H1 (cell line): ENCODE measurements around the gene RNF41. TPM values are rescaled to one million over a fixed set of nuclear protein-coding genes. Genes with fewer than 3 reads are reported as not detected.
"Not testable (repeated sequence)": the region's sequence is repeated elsewhere in the genome, so short reads cannot be mapped to it uniquely, and the experiment has no call there.

Source experiments
- CTCF ChIA-PET: fragments of 300-600 bp; sonication (Branson Sonifier 250); formaldehyde crosslinking; loops from one replicate; lab custom pipeline; 2021; ENCODE audit not compliant: partially characterized antibody; lab: Charles Lee
- POLR2A ChIA-PET: fragments of 300-600 bp; sonication (Branson Sonifier 250); formaldehyde crosslinking; loops from one replicate; lab custom pipeline; 2021; ENCODE audit warnings: inconsistent platforms; ENCODE audit not compliant: partially characterized antibody; lab: Charles Lee
- DNase-seq, 2 experiments: peaks; one replicate each; pipeline versions ENCODE4 v3.0.0 to v3.0.0-alpha.2; 2010 to 2022; ENCODE audit warnings: low spot score in 2 of 2, low read depth in 1 of 2, mixed read lengths in 1 of 2
- FAIRE-seq: peaks from 2 replicates; lab custom pipeline; 2011; peaks lifted over from hg19 to GRCh38; lab: Jason Lieb, UNC
- H2AFZ ChIP-seq: 2 replicates; pipeline ENCODE4 v1.8.1; 2012; ENCODE audit warnings: low read length, inconsistent platforms
- H2AK5ac ChIP-seq: 2 replicates; pipeline ENCODE4 v1.6.1; 2013; ENCODE audit warnings: low read depth, low read length
- H2BK120ac ChIP-seq: replicated peaks from 2 replicates; pipeline ENCODE3; 2013; ENCODE audit warnings: low read depth, low read length, inconsistent platforms
- H2BK12ac ChIP-seq: 2 replicates; pipeline ENCODE4 v1.6.1; 2013; ENCODE audit warnings: low read depth, low read length
- H2BK15ac ChIP-seq: 2 replicates; pipeline ENCODE4 v1.6.1; 2013; ENCODE audit warnings: low read length
- H2BK20ac ChIP-seq: 2 replicates; pipeline ENCODE4 v1.6.1; 2013; ENCODE audit warnings: low read length
- H2BK5ac ChIP-seq: 2 replicates; pipeline ENCODE4 v1.6.1; 2013; ENCODE audit warnings: low read depth, low read length
- H3K14ac ChIP-seq: 2 replicates; pipeline ENCODE4 v1.6.1; 2013; ENCODE audit warnings: inconsistent platforms; ENCODE audit not compliant: insufficient read length
- H3K18ac ChIP-seq: 2 replicates; pipeline ENCODE4 v1.6.1; 2013; ENCODE audit warnings: low read length; ENCODE audit errors: extremely low read depth
- H3K23ac ChIP-seq: 2 replicates; pipeline ENCODE4 v1.6.1; 2013; ENCODE audit warnings: inconsistent platforms; ENCODE audit not compliant: insufficient read length
- H3K23me2 ChIP-seq: 2 replicates; pipeline ENCODE4 v1.6.1; 2013; ENCODE audit warnings: low read depth, low read length
- H3K27ac ChIP-seq: 2 replicates; pipeline ENCODE4 v1.6.1; 2011; ENCODE audit warnings: low read depth, low read length, inconsistent platforms
- H3K27me3 ChIP-seq, 4 experiments: replicated peaks in 1 of 4; 1 replicate in 1 of 4; 2 replicates in 3 of 4; pipeline versions ENCODE4 v1.6.1 to v1.8.1; 2011 to 2013; ENCODE audit warnings: low read length in 3 of 4, mild to moderate bottlenecking in 3 of 4, inconsistent platforms in 2 of 4, mixed read lengths in 2 of 4, moderate library complexity in 1 of 4; ENCODE audit not compliant: control insufficient read depth in 3 of 4, insufficient read depth in 3 of 4; ENCODE audit errors: extremely low read depth in 1 of 4
- H3K36me3 ChIP-seq, 4 experiments: 2 replicates each; pipeline versions ENCODE4 v1.6.1 to v1.8.1; 2011 to 2013; ENCODE audit warnings: mild to moderate bottlenecking in 4 of 4, low read length in 3 of 4, moderate library complexity in 2 of 4, control low read depth in 1 of 4, inconsistent platforms in 1 of 4; ENCODE audit not compliant: insufficient read depth in 4 of 4, control insufficient read depth in 2 of 4
- H3K4ac ChIP-seq: replicated peaks from 2 replicates; pipeline ENCODE3; 2013; ENCODE audit warnings: low read length, low read depth, mixed read lengths, inconsistent platforms; ENCODE audit not compliant: insufficient read length
- H3K4me1 ChIP-seq, 4 experiments: replicated peaks in 1 of 4; 1 replicate in 1 of 4; 2 replicates in 3 of 4; pipeline versions ENCODE4 v1.6.1 to v1.8.1; 2011 to 2013; ENCODE audit warnings: low read length in 3 of 4, inconsistent platforms in 2 of 4, mixed read lengths in 1 of 4; ENCODE audit not compliant: insufficient read depth in 4 of 4, control insufficient read depth in 3 of 4
- H3K4me2 ChIP-seq, 2 experiments: 2 replicates each; pipeline versions ENCODE4 v1.6.1 to v1.8.1; 2011 to 2013; ENCODE audit warnings: low read depth in 2 of 2, low read length in 2 of 2, control low read depth in 1 of 2, inconsistent platforms in 1 of 2, mild to moderate bottlenecking in 1 of 2; ENCODE audit not compliant: insufficient read depth in 1 of 2
- H3K4me3 ChIP-seq, 4 experiments: fragments of 200-600, 300-600 bp in 1 of 4; sonication (generic), shearing (Covaris generic), sonication (Bioruptor Twin) in 1 of 4; 2 replicates each; pipeline versions ENCODE4 v1.5.1 to v1.8.1; 2011 to 2016; ENCODE audit warnings: low read length in 4 of 4, low read depth in 3 of 4, control low read depth in 2 of 4, inconsistent platforms in 2 of 4, mild to moderate bottlenecking in 2 of 4, mixed read lengths in 1 of 4, moderate library complexity in 1 of 4; ENCODE audit not compliant: insufficient read depth in 2 of 4; ENCODE audit errors: extremely low read depth in 1 of 4
- H3K56ac ChIP-seq: replicated peaks from 2 replicates; pipeline ENCODE3; 2013; ENCODE audit warnings: low read depth, mild to moderate bottlenecking, mixed read lengths, low read length, inconsistent platforms; ENCODE audit not compliant: insufficient read length
- H3K79me1 ChIP-seq: 2 replicates; pipeline ENCODE4 v1.6.1; 2013; ENCODE audit warnings: low read depth, low read length, control low read depth
- H3K79me2 ChIP-seq, 2 experiments: 2 replicates each; pipeline versions ENCODE4 v1.6.1 to v1.8.1; 2012 to 2013; ENCODE audit warnings: low read length in 2 of 2, mild to moderate bottlenecking in 2 of 2, inconsistent platforms in 1 of 2; ENCODE audit not compliant: insufficient read depth in 2 of 2, control insufficient read depth in 1 of 2
- H3K9ac ChIP-seq, 4 experiments: replicated peaks in 1 of 4; 1 replicate in 1 of 4; 2 replicates in 3 of 4; pipeline versions ENCODE4 v1.6.1 to v1.8.1; 2011 to 2013; ENCODE audit warnings: low read depth in 3 of 4, low read length in 3 of 4, control low read depth in 2 of 4, mild to moderate bottlenecking in 2 of 4, moderate library complexity in 2 of 4, inconsistent platforms in 1 of 4; ENCODE audit errors: extremely low read depth in 1 of 4
- H3K9me3 ChIP-seq, 2 experiments: 2 replicates each; pipeline versions ENCODE4 v1.6.1 to v1.8.1; 2012 to 2013; ENCODE audit warnings: mild to moderate bottlenecking in 2 of 2, moderate library complexity in 2 of 2, control low read depth in 1 of 2, inconsistent platforms in 1 of 2, low read depth in 1 of 2, low read length in 1 of 2, mixed read lengths in 1 of 2; ENCODE audit not compliant: insufficient read depth in 2 of 2
- H4K20me1 ChIP-seq, 2 experiments: replicated peaks in 1 of 2; 2 replicates each; pipeline versions ENCODE3 to v1.8.1; 2011 to 2013; ENCODE audit warnings: inconsistent platforms in 2 of 2, low read length in 2 of 2, mild to moderate bottlenecking in 1 of 2; ENCODE audit not compliant: insufficient read depth in 2 of 2, control insufficient read depth in 1 of 2
- H4K5ac ChIP-seq: 2 replicates; pipeline ENCODE4 v1.6.1; 2013; ENCODE audit warnings: low read length, low read depth, mixed read lengths, inconsistent platforms; ENCODE audit not compliant: insufficient read length
- H4K8ac ChIP-seq: 2 replicates; pipeline ENCODE4 v1.8.0; 2013; ENCODE audit warnings: mild to moderate bottlenecking, moderate library complexity, low read length, inconsistent platforms; ENCODE audit not compliant: insufficient read depth; ENCODE audit errors: extremely low read depth
- H4K91ac ChIP-seq: replicated peaks from 2 replicates; pipeline ENCODE3; 2013; ENCODE audit warnings: low read length, mixed read lengths, inconsistent platforms; ENCODE audit not compliant: insufficient read length
- GTF2F1 ChIP-seq: IDR thresholded peaks from 2 replicates; pipeline ENCODE4 v1.6.1; 2012; ENCODE audit warnings: low read depth, low read length, improper control_type of control experiment, borderline replicate concordance
- SRF ChIP-seq: IDR thresholded peaks from 2 replicates; pipeline ENCODE4 v1.6.1; 2011; ENCODE audit warnings: mild to moderate bottlenecking, low read depth, low read length, moderate library complexity
- WGBS, 2 experiments: shearing (Covaris generic) in 1 of 2; methylation state at CpG; one replicate each; pipeline versions ENCODE4 v1.1.6 to v1.1.7; 2013 to 2015; ENCODE audit warnings: low lambda C conversion rate in 2 of 2, mixed read lengths in 2 of 2, inconsistent platforms in 1 of 2, low coverage in 1 of 2, missing lambda C conversion rate in 1 of 2; ENCODE audit not compliant: insufficient replicate concordance in 2 of 2, insufficient coverage in 1 of 2, insufficient read length in 1 of 2; ENCODE audit errors: extremely low coverage in 1 of 2, missing lambda C conversion rate in 1 of 2; 5-methylcytosine and 5-hydroxymethylcytosine counted together
- polyA plus RNA-seq, 7 experiments: library from polyadenylated mRNA; depleted of rRNA in 3 of 7; stranded (reverse) in 5 of 7; unstranded in 2 of 7; fragments of >200 nt in 5 of 7; fragments of 200-250 nt in 2 of 7; gene quantifications; 1 replicate in 5 of 7; 2 replicates in 1 of 7; 4 replicates in 1 of 7; pipeline versions ENCODE4 v1.2.1 to v1.2.3, GENCODE V29; 2011 to 2013; ENCODE audit warnings: missing spikeins in 2 of 7, mixed read lengths in 2 of 7
- total RNA-seq: library from RNA; stranded (reverse); fragmentation: NEBNext Ultra II Directional; extraction: Animal tissue kit (Norgen Biotek cat#: 25700); gene quantifications from 2 replicates; pipeline ENCODE4 v1.2.1, GENCODE V29; 2021

The RNF41 gene
- total and polyA plus RNA-seq, 2 of the 8 experiments (the other 6 are each of a cell fraction or from before 2014, with no cell fraction given) = 55.5 to 98.6 TPM

DNA sequence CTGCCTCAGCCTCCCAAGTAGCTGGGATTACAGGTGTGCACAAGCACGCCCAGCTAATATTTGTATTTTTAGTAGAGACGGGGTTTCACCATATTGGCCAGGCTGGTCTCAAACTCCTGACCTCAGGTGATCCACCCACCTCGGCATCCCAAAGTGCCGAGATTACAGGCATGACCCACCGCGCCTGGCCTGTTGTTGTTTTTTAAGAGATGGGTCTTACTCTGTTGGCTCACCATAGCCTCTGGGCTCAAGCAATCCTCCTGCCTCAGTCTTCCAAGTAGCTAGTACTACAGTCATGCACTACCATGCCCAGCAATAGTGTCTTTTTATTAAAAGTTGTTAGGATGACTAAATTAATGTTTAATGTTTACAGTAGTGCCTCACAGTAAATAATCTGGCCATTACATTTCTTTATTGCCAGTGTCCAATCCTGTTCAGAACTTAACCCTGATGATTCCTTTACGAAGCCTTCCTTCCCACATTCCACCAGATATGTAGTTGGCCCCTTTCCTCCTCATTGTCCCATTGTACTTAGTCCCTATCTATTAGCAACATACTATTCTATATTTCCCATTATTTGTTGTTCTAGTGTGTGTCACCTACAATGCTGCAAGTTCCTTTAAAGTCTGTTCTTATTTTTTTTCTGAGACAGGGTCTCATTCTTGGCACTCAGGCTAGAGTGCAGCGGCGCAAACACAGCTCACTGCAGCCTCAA lies 23.6 kb downstream of the RNF41 start (continued):
- no peak for TF ChIP-seq SRF
- no peak for TF ChIP-seq GTF2F1
- TF ChIP-seq, all 59 proteins: peak for 0

DNA sequence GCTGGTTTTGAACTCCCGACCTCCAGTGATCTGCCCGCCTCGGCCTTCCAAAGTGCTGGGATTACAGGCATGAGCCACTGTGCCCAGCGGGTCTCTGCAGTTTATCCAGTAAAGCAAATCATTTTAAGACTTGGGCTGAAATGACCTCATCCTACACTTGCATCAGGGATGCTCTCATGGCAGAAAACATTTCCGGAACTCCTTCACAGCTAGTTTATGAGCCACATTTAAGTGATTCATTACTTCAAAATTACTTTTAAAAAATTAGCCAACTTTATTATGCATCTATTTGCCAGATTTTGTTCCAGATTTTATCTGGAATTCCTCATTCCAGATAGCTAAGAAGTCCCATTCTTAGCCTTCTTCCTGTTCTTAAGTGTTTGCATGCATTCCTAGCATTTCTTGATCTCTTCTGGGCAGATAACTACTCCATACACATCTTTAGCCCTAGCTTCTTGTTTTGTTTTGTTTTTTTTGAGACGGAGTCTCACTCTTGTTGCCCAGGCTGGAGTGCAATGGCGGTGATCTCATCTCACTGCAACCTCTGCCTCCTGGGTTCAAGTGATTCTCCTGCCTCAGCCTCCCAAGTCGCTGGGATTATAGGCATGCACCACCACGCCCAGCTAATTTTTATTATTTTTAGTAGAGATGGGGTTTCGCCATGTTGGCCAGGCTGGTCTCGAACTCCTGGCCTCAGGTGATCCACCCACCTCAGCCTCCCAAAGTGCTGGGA lies 24.7 kb downstream of the RNF41 start:
- H3K79me2 ChIP-seq, H4K91ac ChIP-seq, H2AK5ac ChIP-seq, H4K20me1 ChIP-seq, H3K9me3 ChIP-seq, H3K18ac ChIP-seq, H3K14ac ChIP-seq, H3K4me2 ChIP-seq, H2BK5ac ChIP-seq, H4K8ac ChIP-seq, H3K56ac ChIP-seq, H3K27ac ChIP-seq, H3K4me3 ChIP-seq, H2BK120ac ChIP-seq, DNase-seq, H3K23ac ChIP-seq, H4K5ac ChIP-seq, H3K4me1 ChIP-seq, H3K36me3 ChIP-seq, H3K79me1 ChIP-seq, H3K9ac ChIP-seq, H3K23me2 ChIP-seq, H2BK20ac ChIP-seq, H3K4ac ChIP-seq, FAIRE-seq, H3K27me3 ChIP-seq, H2BK15ac ChIP-seq, H2AFZ ChIP-seq: not testable (repeated sequence)
- POLR2A ChIA-PET = interaction anchor here (0.8 to 17.4 kb wide), 13 partner anchors 7 to 116 kb away, joined by 3 to 203 read pairs (median 5); partner anchors contain the start of genes ANKRD52, ESYT1, MYL6 and RNF41
- CTCF ChIA-PET = interaction anchor here (0.7 to 6.9 kb wide), 6 partner anchors 9 to 141 kb away, joined by 3 to 61 read pairs (median 7); partner anchors contain the start of genes COQ10A and RNF41
- peak overlapping the region; percentile 68; the same call in 1 of the 2 replicates for H2BK12ac ChIP-seq
- 94% methylated on average over 10 of the region's 11 CpGs; no CpG with 5 or more reads in 1 of the 2 experiments for WGBS, 2 experiments
